Nephron progenitor cell (in vitro differentiated cells): ENCODE data around the gene RB1.

Source experiments
- DNase-seq: peaks from one replicate; pipeline ENCODE4 v3.0.0; 2021
- H3K27ac Mint-ChIP-seq: 2 replicates; pipeline ENCODE4 v1.8.0; 2021; ENCODE audit warnings: mild to moderate bottlenecking, moderate library complexity, mixed read lengths
- H3K27me3 Mint-ChIP-seq: 2 replicates; pipeline ENCODE4 v1.8.0; 2021; ENCODE audit warnings: mild to moderate bottlenecking, low read depth, mixed read lengths; ENCODE audit not compliant: poor library complexity
- H3K36me3 Mint-ChIP-seq: 2 replicates; pipeline ENCODE4 v1.8.0; 2021; ENCODE audit warnings: low read depth, mixed read lengths
- H3K4me1 Mint-ChIP-seq: 2 replicates; pipeline ENCODE4 v1.8.0; 2021; ENCODE audit warnings: mixed read lengths
- H3K4me3 Mint-ChIP-seq: 2 replicates; pipeline ENCODE4 v1.8.0; 2021; ENCODE audit warnings: mild to moderate bottlenecking, moderate library complexity, mixed read lengths
- H3K9me3 Mint-ChIP-seq: 2 replicates; pipeline ENCODE4 v1.8.0; 2021; ENCODE audit warnings: mild to moderate bottlenecking, moderate library complexity, mixed read lengths
- CTCF ChIP-seq: fragments of 200-600 bp; sonication (generic); IDR thresholded peaks from 2 replicates; pipeline ENCODE4 v1.5.0; 2021; ENCODE audit warnings: antibody characterized with exemption

Gene RB1

GRCh38 chr13:48507021-48507420 lies 203.5 kb downstream of the RB1 start:
- DNase-seq = no peak
- Mint-ChIP-seq H3K27me3 (peaks cover 8% of the 10 kb centered on the region), H3K27ac (no peak overlapping the region), H3K9me3 (no peaks in the 10 kb centered on the region), H3K4me1 (no peaks in the 10 kb centered on the region), H3K4me3 (no peak overlapping the region), H3K36me3 (peaks cover 61% of the 10 kb centered on the region)
- TF ChIP-seq CTCF = no peak

GRCh38 chr13:48508011-48508410 lies 204.5 kb downstream of the RB1 start:
- Mint-ChIP-seq H3K9me3 (no peaks in the 10 kb centered on the region), H3K4me1 (no peaks in the 10 kb centered on the region), H3K4me3 (no peak overlapping the region), H3K27me3 (peaks cover 8% of the 10 kb centered on the region), H3K27ac (no peak overlapping the region), H3K36me3 (peaks cover 62% of the 10 kb centered on the region)
- TF ChIP-seq CTCF = no peak
- DNase-seq = no peak

- TF ChIP-seq CTCF = no peak
- no peaks in the 10 kb centered on the region for H3K4me1 Mint-ChIP-seq
- H3K27ac Mint-ChIP-seq = no peak overlapping the region
- peaks cover 54% of the 10 kb centered on the region for H3K36me3 Mint-ChIP-seq
- no peaks in the 10 kb centered on the region for H3K27me3 Mint-ChIP-seq
- H3K9me3 Mint-ChIP-seq = no peaks in the 10 kb centered on the region
- DNase-seq = no peak
- no peak overlapping the region for H3K4me3 Mint-ChIP-seq
These were observed 207.1 kb downstream of the RB1 start for GRCh38 chr13:48510698-48511097.

GRCh38 chr13:48511621-48512230 lies 208.2 kb downstream of the RB1 start:
- H3K4me3 Mint-ChIP-seq = no peak overlapping the region
- H3K27me3 Mint-ChIP-seq = no peaks in the 10 kb centered on the region
- no peaks in the 10 kb centered on the region for H3K9me3 Mint-ChIP-seq
- H3K27ac Mint-ChIP-seq = no peak overlapping the region
- H3K36me3 Mint-ChIP-seq = peaks cover 53% of the 10 kb centered on the region
- DNase-seq = no peak
- no peak for TF ChIP-seq CTCF
- H3K4me1 Mint-ChIP-seq = no peaks in the 10 kb centered on the region

- Mint-ChIP-seq H3K4me1 (no peaks in the 10 kb centered on the region), H3K9me3 (no peaks in the 10 kb centered on the region), H3K27ac (no peak overlapping the region), H3K27me3 (no peaks in the 10 kb centered on the region), H3K36me3 (peaks cover 44% of the 10 kb centered on the region), H3K4me3 (no peak overlapping the region)
- TF ChIP-seq CTCF = no peak
- DNase-seq = no peak
These were observed 211.2 kb downstream of the RB1 start for GRCh38 chr13:48514793-48515192.

- Mint-ChIP-seq H3K36me3 (peaks cover 51% of the 10 kb centered on the region), H3K9me3 (no peaks in the 10 kb centered on the region), H3K27ac (no peak overlapping the region), H3K4me3 (no peak overlapping the region), H3K4me1 (no peaks in the 10 kb centered on the region), H3K27me3 (no peaks in the 10 kb centered on the region)
- no peak for DNase-seq
- no peak for TF ChIP-seq CTCF
These were observed 212.2 kb downstream of the RB1 start for GRCh38 chr13:48515732-48516131.
